Measurements from ENCODE around the gene SYNPR. TPM values are rescaled to one million over a fixed set of nuclear protein-coding genes. Genes with fewer than 3 reads are reported as not detected.

Gene SYNPR
- total RNA-seq, 1 experiment from 2014 or later: 0.17 TPM

DNA sequence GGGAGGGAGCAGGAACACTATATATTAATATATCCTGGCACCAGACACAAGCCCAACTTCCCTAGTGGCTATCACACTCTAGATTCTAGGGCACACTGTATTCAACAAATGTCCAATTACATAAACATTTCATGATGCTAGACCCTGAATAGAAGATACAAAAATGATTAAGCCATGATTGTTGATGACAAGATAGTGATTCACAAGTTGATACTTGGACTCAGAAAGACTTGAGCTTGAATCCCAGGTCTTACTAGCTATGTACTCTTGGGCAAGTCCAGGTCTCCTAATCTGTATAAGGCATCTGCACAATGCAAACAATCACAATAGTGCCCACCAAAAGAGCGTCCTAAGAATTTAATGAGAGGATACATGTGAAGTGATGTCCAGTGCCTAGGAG lies 364.4 kb downstream of the SYNPR start:
- H3K27me3 Mint-ChIP-seq (ENCODE audit: low read depth): peaks cover 8% of the 10 kb centered on the region
- Histone ChIP-seq H3K9ac (ENCODE audit: extremely low read depth, insufficient read length, low read length) (no peak overlapping the region), H2AK5ac (ENCODE audit: insufficient read length, low read length) (no peak overlapping the region), H3K56ac (ENCODE audit: insufficient read length, low read depth, low read length) (no peak overlapping the region), H4K91ac (ENCODE audit: insufficient read length, low read depth, low read length) (no peak overlapping the region), H2BK20ac (ENCODE audit: low read depth, low read length, poor library complexity, severe bottlenecking) (no peak overlapping the region), H3T11ph (ENCODE audit: low read length) (no peak overlapping the region), H4K5ac (ENCODE audit: insufficient read length, low read depth, low read length) (no peak overlapping the region), H2BK15ac (ENCODE audit: low read depth, low read length) (no peak overlapping the region), H3K9me3 (ENCODE audit: control insufficient read depth, low read depth, low read length) (no peaks in the 10 kb centered on the region), H2AFZ (ENCODE audit: low read length) (no peak overlapping the region), H4K8ac (replicated peaks; ENCODE audit: insufficient read length, low read depth, low read length) (no peak overlapping the region), H3K23me2 (ENCODE audit: insufficient read length, low read depth, low read length, poor library complexity, severe bottlenecking) (no peaks in the 10 kb centered on the region), H3K79me1 (ENCODE audit: insufficient read depth, low read depth, low read length, poor library complexity, severe bottlenecking) (no peaks in the 10 kb centered on the region), H3K79me2 (ENCODE audit: insufficient read depth, low read length) (no peaks in the 10 kb centered on the region), H3K14ac (ENCODE audit: insufficient read depth, low read length) (no peak overlapping the region), H3K4me1 (ENCODE audit: insufficient read depth, low read length) (peaks cover 5% of the 10 kb centered on the region; the same call in 1 of the 2 replicates), H3K27ac (ENCODE audit: insufficient read length, low read depth, low read length) (no peak overlapping the region), H3K4ac (ENCODE audit: low read depth, low read length) (no peak overlapping the region), H4K20me1 (ENCODE audit: control insufficient read depth, insufficient read depth, insufficient read length) (no peaks in the 10 kb centered on the region), H2BK120ac (ENCODE audit: low read depth, low read length, poor library complexity, severe bottlenecking) (no peak overlapping the region), H3K27me3 (ENCODE audit: insufficient read depth, low read length) (no peaks in the 10 kb centered on the region), H2BK5ac (ENCODE audit: insufficient read length, low read length) (no peak overlapping the region), H3K18ac (ENCODE audit: insufficient read length, low read depth, low read length) (no peak overlapping the region), H3K4me2 (ENCODE audit: insufficient read depth, insufficient read length, low read length) (no peak overlapping the region), H3K23ac (ENCODE audit: insufficient read length, low read depth, low read length) (no peak overlapping the region), H2BK12ac (ENCODE audit: insufficient read length, low read depth, low read length) (no peak overlapping the region)
- H3K36me3 Mint-ChIP-seq (ENCODE audit: insufficient read depth in 1 of 3, low read depth in 3 of 3): peaks cover 0 to 11% (median 0%) of the 10 kb centered on the region in 3 experiments; a peak in 2 of 7 replicates
- no peak overlapping the region for H3K27ac Mint-ChIP-seq
- no CpG with 5 or more reads among the region's 1 CpG for WGBS (ENCODE audit: extremely low coverage, insufficient read length, low lambda C conversion rate)
- peaks cover 6 to 9% of the 10 kb centered on the region in 2 experiments; a peak in 4 of 5 replicates for H3K9me3 Mint-ChIP-seq
- no peak overlapping the region for H3K4me3 Mint-ChIP-seq
- DNase-seq: no peak
- H3K4me1 Mint-ChIP-seq: peaks cover 16 to 22% of the 10 kb centered on the region in 2 experiments
- TF ChIP-seq, protein P1, sequence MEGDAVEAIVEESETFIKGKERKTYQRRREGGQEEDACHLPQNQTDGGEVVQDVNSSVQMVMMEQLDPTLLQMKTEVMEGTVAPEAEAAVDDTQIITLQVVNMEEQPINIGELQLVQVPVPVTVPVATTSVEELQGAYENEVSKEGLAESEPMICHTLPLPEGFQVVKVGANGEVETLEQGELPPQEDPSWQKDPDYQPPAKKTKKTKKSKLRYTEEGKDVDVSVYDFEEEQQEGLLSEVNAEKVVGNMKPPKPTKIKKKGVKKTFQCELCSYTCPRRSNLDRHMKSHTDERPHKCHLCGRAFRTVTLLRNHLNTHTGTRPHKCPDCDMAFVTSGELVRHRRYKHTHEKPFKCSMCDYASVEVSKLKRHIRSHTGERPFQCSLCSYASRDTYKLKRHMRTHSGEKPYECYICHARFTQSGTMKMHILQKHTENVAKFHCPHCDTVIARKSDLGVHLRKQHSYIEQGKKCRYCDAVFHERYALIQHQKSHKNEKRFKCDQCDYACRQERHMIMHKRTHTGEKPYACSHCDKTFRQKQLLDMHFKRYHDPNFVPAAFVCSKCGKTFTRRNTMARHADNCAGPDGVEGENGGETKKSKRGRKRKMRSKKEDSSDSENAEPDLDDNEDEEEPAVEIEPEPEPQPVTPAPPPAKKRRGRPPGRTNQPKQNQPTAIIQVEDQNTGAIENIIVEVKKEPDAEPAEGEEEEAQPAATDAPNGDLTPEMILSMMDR (conservative IDR thresholded peaks at IDR 0.05): no peak

All from H9 (cell line).